ENCODE results near the gene KIR3DL2. TPM values are rescaled to one million over a fixed set of nuclear protein-coding genes. Genes with fewer than 3 reads are reported as not detected.
"Not testable (repeated sequence)": the region's sequence is repeated elsewhere in the genome, so short reads cannot be mapped to it uniquely, and the experiment has no call there.

The KIR3DL2 gene
- total RNA-seq, 4 donors from 2014 or later, result not detected

DNA sequence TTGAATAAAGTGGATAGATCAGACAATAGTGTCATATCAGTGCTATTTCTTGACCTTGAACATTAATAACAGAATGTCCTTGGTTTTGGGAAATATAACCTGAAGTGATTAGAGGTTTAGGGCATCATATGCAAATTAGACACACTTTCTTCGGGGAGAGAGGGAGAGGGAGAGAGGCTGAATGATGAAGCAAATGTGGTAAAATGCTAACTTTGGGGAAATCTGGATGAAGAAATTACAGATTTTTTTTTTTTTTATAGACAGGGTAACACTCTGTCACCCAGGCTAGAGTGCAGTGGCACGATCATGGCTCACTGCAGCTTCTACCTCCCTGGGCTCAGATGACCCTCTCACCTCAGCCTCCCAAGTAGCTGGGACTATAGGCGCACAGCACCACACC lies 51.8 kb downstream of the KIR3DL2 start:
- in situ Hi-C loops (cut with MboI; ENCODE audit: low pct_ligation_motif_present in 1 of 4, low pct_unique_long_range_greater_than_20kb in 1 of 4, low sequenced_read_pairs in 3 of 4), result no loop called here
- TF ChIP-seq POLR2AphosphoS5 (IDR thresholded peaks at IDR 0.05), result no peak
- no peak for TF ChIP-seq EP300 (IDR thresholded peaks at IDR 0.05; ENCODE audit: low read depth)
- TF ChIP-seq, protein P1, sequence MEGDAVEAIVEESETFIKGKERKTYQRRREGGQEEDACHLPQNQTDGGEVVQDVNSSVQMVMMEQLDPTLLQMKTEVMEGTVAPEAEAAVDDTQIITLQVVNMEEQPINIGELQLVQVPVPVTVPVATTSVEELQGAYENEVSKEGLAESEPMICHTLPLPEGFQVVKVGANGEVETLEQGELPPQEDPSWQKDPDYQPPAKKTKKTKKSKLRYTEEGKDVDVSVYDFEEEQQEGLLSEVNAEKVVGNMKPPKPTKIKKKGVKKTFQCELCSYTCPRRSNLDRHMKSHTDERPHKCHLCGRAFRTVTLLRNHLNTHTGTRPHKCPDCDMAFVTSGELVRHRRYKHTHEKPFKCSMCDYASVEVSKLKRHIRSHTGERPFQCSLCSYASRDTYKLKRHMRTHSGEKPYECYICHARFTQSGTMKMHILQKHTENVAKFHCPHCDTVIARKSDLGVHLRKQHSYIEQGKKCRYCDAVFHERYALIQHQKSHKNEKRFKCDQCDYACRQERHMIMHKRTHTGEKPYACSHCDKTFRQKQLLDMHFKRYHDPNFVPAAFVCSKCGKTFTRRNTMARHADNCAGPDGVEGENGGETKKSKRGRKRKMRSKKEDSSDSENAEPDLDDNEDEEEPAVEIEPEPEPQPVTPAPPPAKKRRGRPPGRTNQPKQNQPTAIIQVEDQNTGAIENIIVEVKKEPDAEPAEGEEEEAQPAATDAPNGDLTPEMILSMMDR (IDR thresholded peaks at IDR 0.05), result no peak
- TF ChIP-seq POLR2A (IDR thresholded peaks at IDR 0.05), result no peak
- Histone ChIP-seq H3K4me1 (no peaks in the 10 kb centered on the region), H3K36me3 (no peaks in the 10 kb centered on the region), H3K27ac (no peak overlapping the region), H3K4me3 (no peak overlapping the region), H3K9me3 (no peaks in the 10 kb centered on the region), H3K27me3 (no peaks in the 10 kb centered on the region)
- 73% methylated on average over 3 of the region's 3 CpGs; no CpG with 5 or more reads in 1 of the 2 donors for WGBS, 2 donors (ENCODE audit: low coverage in 1 of 2)
- DNase-seq, result no peak
- intact Hi-C loops (cut with DNase I; ENCODE audit: low total_unique reads), result no loop called here

DNA sequence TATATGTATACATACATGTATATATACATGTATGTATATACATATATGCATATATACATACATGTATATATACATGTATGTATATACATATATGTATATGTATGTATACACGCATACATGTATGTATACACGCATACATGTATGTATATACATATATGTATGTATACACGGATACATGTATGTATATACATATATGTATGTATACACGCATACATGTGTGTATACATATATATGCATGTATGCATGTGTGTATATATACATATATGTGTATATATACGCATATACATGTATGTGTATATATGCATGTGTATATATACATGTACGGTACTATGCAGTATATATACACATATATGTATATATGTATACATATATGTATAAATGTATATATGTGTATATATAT lies 53.1 kb downstream of the KIR3DL2 start:
- in situ Hi-C loops (cut with MboI; ENCODE audit: low pct_ligation_motif_present in 1 of 4, low pct_unique_long_range_greater_than_20kb in 1 of 4, low sequenced_read_pairs in 3 of 4), result no loop called here

DNA sequence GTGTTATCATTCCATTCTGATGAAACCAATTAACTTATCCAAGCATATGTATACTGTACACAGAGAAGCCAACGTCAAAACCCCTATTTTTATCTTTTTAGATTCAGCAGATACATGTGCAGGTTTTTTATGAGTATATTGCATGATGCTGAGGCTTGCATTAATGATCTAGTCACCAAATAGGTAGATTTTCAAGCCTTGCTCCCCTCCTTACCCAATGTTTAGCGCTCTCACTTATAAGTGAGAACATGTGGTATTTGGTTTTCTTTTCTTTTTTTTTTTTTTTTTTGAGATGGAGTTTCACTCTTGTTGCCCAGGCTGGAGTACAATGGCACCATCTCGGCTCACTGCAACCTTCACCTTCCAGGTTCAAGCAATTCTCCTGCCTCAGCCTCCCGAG lies 54.0 kb downstream of the KIR3DL2 start:
- DNase-seq; H3K4me3 ChIP-seq; in situ Hi-C loops (cut with MboI; ENCODE audit: low pct_ligation_motif_present in 1 of 4, low pct_unique_long_range_greater_than_20kb in 1 of 4, low sequenced_read_pairs in 3 of 4); H3K36me3 ChIP-seq; H3K4me1 ChIP-seq; H3K27me3 ChIP-seq; intact Hi-C loops (cut with DNase I; ENCODE audit: low total_unique reads); H3K9me3 ChIP-seq; H3K27ac ChIP-seq: not testable (repeated sequence)
- WGBS, 2 donors (ENCODE audit: low coverage in 1 of 2), result 71 to 77% methylated on average over 3 to 4 of the region's 4 CpGs

More for the DNA sequence above, 53.1 kb downstream of the KIR3DL2 start:
- H3K4me1 ChIP-seq, result no peaks in the 10 kb centered on the region
- no peaks in the 10 kb centered on the region for H3K9me3 ChIP-seq
- TF ChIP-seq, protein P1 (IDR thresholded peaks at IDR 0.05), result no peak
- TF ChIP-seq EP300 (IDR thresholded peaks at IDR 0.05; ENCODE audit: low read depth), result no peak
- TF ChIP-seq POLR2A (IDR thresholded peaks at IDR 0.05), result no peak
- no peak for TF ChIP-seq POLR2AphosphoS5 (IDR thresholded peaks at IDR 0.05)
- H3K27me3 ChIP-seq, result no peaks in the 10 kb centered on the region
- H3K4me3 ChIP-seq, result no peak overlapping the region
- no peak overlapping the region for H3K27ac ChIP-seq
- WGBS, 2 donors (ENCODE audit: low coverage in 1 of 2), result 89 to 92% methylated on average over 6 of the region's 6 CpGs
- no peak for DNase-seq
- no peaks in the 10 kb centered on the region for H3K36me3 ChIP-seq
- intact Hi-C loops (cut with DNase I; ENCODE audit: low total_unique reads), result no loop called here

DNA sequence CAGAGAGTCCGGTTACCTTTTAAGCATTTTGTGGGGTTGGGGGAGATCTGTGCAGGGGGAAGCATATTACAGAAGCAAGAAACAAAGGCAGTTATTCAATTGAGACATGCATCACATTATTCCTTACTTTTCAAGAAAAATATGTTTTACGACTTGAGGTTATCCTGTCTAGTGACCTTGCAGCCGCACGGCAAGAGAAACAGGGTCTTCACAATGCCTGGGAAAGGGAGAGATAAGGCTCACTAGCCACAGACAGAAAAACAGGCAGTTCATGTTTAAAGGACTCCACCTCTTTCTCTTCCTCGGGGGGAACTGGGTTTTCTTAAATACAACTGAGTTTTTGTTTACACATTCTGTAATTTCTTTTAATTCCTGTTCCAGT lies 55.2 kb downstream of the KIR3DL2 start:
- H3K9me3 ChIP-seq, result no peaks in the 10 kb centered on the region
- no peaks in the 10 kb centered on the region for H3K4me1 ChIP-seq
- no peak overlapping the region for H3K27ac ChIP-seq
- no peaks in the 10 kb centered on the region for H3K27me3 ChIP-seq
- DNase-seq, result no peak
- no peak overlapping the region for H3K4me3 ChIP-seq
- TF ChIP-seq POLR2A (IDR thresholded peaks at IDR 0.05) (no peak), POLR2AphosphoS5 (IDR thresholded peaks at IDR 0.05) (no peak), EP300 (IDR thresholded peaks at IDR 0.05; ENCODE audit: low read depth) (no peak)
- TF ChIP-seq, protein P1 (IDR thresholded peaks at IDR 0.05), result no peak
- intact Hi-C loops (cut with DNase I; ENCODE audit: low total_unique reads), result no loop called here
- 42 to 48% methylated on average over 5 of the region's 5 CpGs for WGBS, 2 donors (ENCODE audit: low coverage in 1 of 2)
- no peaks in the 10 kb centered on the region for H3K36me3 ChIP-seq
- in situ Hi-C loops (cut with MboI; ENCODE audit: low pct_ligation_motif_present in 1 of 4, low pct_unique_long_range_greater_than_20kb in 1 of 4, low sequenced_read_pairs in 3 of 4), result no loop called here

DNA sequence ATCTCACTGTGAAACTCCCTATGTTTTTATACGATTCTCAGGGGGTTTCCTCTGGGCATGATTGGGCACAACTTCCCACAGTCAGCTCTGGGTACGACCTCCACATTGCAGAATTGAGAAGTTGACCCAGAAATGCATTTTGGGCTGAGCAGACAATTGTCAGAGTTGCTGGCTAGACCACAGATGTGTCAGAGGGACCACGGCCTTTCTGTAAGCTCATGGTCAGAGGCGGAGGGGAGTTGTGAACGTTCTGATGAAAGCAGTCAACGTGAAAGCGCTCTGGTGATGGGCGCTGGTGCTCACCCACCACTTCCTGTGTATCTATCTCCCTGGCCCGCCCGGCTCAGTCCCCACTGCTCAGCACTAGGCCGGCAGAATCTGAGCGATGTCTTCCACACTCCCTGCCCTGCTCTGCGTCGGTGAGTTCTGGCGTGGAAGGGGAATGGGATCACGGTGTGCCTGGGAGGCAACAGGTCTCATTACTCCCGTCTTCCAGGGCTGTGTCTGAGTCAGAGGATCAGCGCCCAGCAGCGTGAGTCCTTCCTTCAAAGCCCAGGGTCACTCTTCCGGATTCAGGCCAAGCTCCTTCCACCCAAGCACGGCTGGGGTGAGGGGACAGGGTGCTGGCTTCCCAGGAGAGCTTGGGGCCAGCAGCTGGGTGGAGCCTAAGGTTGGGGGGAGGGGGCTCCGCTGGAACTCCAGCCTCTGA lies 55.7 kb downstream of the KIR3DL2 start, which contains the start of gene NCR1:
NCR1 (plus strand) TSS at position 346 of the 709 bp plus-strand sequence; CDS start at position 386, 40 bp downstream.
- Histone ChIP-seq H3K27ac (no peak within 1 kb of the TSS), H3K27me3 (no peaks in the 10 kb centered on the region), H3K4me3 (no peak within 1 kb of the TSS), H3K36me3 (no peaks in the 10 kb centered on the region), H3K4me1 (no peaks in the 10 kb centered on the region), H3K9me3 (no peaks in the 10 kb centered on the region)
- DNase-seq, result no peak
- TF ChIP-seq EP300 (IDR thresholded peaks at IDR 0.05; ENCODE audit: low read depth) (no peak), POLR2A (IDR thresholded peaks at IDR 0.05) (no peak), POLR2AphosphoS5 (IDR thresholded peaks at IDR 0.05) (no peak)
- TF ChIP-seq, protein P1 (IDR thresholded peaks at IDR 0.05), result no peak
- 41 to 47% methylated on average over 2 to 22 of the region's 22 CpGs for WGBS, 2 donors (ENCODE audit: low coverage in 1 of 2)
- intact Hi-C loops (cut with DNase I; ENCODE audit: low total_unique reads) (no loop called here), in situ Hi-C loops (cut with MboI; ENCODE audit: low pct_ligation_motif_present in 1 of 4, low pct_unique_long_range_greater_than_20kb in 1 of 4, low sequenced_read_pairs in 3 of 4) (no loop called here)
